ENCODE measurements around the gene SETD4.

GRCh38 chr21:36008505-36008904 is 51.8 kb downstream of the SETD4 start:
- TF ChIP-seq CTCF (IDR thresholded peaks at IDR 0.05; ENCODE audit: low read depth, low read length, missing input control) = no peak
- TF ChIP-seq REST (IDR thresholded peaks at IDR 0.05) = no peak
- no peak for TF ChIP-seq MAX (IDR thresholded peaks at IDR 0.05)
- no peak for TF ChIP-seq YY1 (IDR thresholded peaks at IDR 0.05)
- no peak for TF ChIP-seq GABPA (IDR thresholded peaks at IDR 0.05 in 1 of 2, conservative IDR thresholded peaks at IDR 0.05 in 1 of 2)
- TF ChIP-seq SP1 (IDR thresholded peaks at IDR 0.05) = no peak
- no peak for TF ChIP-seq RAD21 (IDR thresholded peaks at IDR 0.05)
- no peak for TF ChIP-seq JUND (IDR thresholded peaks at IDR 0.05)

Measured in liver (tissue), 3 donors.